Stimulated activated CD4-positive, alpha-beta T cell treated with anti-CD3 and anti-CD28 coated beads, TNF-alpha, amount 100 ng/mL, for 48 hours (primary cell): ENCODE results near the gene NXN.
"Not testable (repeated sequence)": the region's sequence is repeated elsewhere in the genome, so short reads cannot be mapped to it uniquely, and the experiment has no call there.

ENCODE experiments used
- DNase-seq, 3 donors: peaks; one replicate each; pipeline ENCODE4 v3.0.0-alpha.2; 2020; ENCODE audit warnings: low read depth in 3 of 3

NXN gene

DNA sequence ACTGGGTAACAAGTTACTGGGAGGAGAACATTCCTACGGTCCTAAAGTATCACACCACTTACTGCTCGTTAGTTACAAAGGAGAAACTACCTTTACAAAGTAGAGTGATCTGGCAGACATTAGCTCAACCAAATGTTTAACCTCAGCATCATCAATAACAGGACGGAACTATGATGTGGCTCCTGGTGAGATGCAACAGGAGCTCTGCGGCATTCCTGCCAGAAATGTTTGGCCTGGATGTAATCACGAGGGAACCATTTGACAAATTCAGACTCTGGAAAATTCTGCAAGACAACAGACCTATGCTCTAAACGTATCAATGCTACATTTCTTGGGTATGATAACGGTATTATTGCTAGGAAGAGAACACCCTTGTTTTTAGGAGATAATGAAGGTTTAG is 117.0 kb downstream of the NXN start:
- no peak for DNase-seq

DNA sequence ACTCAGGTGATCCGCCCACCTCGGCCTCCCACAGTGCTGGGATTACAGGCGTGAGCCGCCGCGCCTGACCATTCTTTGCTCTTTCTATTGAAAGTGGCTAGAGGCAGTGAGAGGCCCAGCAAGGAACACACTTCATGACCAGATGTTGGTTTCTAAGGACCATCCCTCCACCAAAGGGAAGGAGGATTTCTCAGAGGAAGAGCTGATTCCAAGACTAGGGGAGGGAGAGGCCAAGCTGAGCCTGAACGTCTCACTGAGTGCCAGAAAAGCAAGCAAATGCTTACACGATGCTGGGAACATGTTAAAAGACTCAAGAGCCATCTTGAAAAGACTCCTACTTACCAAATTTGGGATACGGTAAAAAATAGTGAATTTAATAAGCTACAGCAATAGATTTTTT is 118.2 kb downstream of the NXN start:
- no peak for DNase-seq

DNA sequence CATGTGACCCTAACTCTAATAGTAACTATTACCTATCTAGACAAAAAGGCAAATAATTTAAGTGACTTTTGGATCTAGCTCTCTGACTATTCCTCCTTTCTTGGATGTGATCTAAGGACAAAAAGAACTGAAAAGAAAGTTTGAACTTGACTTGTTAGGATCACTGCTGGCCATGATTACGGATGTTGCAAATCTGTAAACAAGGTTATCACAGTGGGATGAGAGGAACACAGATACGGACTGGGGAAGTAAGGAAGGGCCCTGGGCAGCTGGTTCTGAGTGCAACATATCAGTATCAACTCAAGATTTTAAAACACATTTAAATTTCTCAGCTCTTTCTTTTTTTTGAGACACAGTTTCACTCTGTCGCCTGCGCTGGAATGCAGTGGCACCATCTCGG is 118.8 kb downstream of the NXN start:
- no peak for DNase-seq

DNA sequence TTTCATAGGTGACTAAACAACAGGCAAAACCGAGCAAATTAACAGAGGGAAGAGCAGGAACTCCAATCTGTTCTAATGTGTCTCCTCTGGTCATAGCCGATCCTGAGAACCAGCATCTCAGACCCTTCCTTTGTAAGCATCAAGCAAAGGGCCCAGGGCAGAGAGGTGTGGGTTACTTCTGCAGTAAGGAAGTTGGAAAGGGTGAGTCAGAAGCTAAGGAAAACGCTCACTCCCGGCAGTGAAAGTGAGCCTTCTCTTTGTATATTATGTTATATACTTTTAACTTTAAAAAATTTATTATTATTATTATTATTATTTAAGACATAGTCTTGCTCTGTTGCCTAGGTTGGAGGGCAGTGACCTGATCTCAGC is 119.8 kb downstream of the NXN start:
- no peak for DNase-seq

DNA sequence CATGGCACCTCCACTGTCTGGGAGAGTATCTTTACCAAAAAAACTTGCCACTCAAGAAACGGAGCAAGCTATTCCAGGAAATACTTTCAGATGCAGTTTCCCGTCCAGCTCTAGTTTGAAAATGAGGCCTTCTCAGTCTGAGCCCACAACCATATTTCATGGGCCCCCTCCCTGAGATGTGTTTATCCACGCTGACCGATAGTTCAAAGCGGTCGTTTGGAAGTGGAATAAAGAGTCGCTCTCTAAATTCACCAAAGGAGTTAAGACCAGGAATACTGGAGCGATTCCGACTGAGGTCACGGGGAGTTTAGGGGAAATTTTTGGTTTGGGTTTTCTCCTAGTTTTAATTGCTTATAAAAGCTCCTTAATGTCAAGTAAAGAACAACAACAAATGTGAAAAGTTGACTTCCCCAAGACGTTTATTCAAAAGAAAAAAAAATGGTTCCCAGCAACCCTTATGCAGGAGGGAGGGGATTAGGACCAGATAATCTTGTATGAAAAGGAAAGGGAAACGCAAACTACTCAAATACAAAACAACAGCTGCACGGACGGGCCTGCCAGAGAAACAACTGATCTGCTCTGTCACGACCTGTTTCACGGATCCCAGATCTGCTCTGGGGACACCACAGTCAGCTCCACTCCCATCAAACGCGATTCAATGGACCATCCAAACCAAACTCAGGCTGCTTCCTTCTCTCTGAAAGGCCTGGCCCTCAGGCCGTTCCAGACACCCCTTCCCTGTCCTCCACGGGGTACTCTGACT is 120.3 kb downstream of the NXN start:
- no peak for DNase-seq

DNA sequence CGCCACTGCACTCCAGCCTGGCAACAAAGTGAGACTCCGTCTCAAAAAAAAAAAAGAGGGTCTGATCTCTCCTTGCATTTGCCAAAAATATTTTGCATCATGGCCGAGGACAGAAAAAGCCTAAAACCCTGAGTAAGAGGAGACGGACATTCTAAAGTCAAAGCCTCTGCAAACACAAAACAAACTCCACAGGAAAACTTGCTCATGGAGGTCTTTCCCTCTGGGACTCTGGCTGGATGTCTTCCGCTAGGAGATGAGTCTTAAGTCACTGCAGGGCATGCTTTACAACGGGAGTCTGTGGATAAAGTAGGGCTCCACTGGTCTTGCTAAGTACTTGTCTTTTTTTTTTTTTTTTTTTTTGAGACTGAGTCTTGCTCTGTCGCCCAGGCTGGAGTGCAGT is 123.4 kb downstream of the NXN start:
- DNase-seq, result no peak

DNA sequence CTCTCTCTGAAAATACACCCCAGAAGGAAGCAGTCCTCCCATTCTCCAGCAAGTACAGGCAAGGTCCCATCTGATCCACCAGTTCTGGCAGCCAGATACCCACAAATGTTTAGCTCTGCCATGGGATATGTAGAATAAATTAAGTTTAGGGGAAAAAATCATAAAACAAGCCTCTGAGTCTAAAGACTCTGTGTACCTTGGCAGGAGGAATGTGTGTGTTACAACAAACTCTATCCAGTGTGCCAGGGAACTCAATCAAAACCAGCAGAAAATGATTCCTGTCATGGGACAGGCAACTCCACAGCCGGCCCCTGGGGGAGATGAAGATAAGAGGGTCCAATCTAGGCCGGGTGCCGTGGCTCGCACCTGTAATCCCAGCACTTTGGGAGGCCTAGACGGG is 124.0 kb downstream of the NXN start:
- no peak for DNase-seq

DNA sequence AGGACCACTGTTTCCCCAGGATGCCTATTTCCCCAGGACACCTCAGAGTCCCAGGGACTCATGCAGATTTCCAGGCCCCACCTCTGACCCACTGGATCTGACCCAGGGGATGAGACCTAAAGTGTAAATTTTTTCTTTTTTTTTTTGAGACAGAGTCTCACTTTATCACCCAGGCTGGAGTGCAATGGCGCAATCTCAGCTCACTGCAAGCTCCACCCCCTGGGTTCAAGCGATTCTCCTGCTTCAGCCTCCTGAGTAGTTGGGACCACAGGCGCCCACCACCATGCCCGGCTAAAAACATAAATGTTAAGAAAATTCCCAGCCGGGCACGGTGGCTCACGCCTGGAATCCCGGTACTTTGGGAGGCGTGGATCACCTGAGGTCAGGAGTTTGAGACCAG is 126.7 kb downstream of the NXN start:
- not testable (repeated sequence) for DNase-seq

DNA sequence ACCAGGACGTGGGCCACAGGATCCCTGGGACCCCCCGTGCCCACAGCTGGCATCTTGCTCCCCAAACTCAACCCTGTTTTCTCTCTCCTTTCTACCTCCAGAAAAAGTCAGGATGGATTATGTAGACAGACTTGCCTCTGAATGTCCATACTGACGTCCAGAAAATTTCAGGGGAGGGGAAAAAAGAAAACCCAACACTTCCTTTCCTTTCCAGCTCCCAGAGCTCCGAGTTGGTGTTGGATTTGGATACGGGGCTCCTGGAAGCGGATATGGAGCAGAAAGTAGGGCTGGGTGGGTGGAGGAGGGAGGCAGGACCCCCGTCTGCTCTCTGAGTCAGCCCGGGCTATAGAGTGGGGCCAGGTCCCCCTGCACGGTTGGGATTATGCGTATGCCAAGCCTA is 127.2 kb downstream of the NXN start:
- no peak for DNase-seq

DNA sequence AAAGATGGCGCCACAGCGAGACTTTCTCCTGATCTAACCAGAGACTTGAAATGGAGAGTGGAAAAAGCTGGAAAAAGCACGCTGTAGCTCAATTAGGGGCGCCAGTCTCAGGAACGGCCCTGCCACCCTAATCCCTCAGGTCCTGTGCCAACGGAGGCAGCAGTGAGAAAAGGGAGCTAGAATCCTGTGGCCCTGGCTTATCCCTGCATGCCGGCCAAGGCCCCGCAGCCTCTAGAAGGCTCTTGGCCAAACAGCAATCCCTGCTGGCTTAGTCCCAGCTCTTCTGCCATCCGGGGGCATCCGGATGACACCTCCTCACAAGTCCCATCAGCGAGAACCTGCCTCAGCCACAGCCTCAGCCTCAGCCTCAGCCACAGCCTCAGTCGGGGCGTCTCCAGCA is 127.7 kb downstream of the NXN start:
- no peak for DNase-seq

DNA sequence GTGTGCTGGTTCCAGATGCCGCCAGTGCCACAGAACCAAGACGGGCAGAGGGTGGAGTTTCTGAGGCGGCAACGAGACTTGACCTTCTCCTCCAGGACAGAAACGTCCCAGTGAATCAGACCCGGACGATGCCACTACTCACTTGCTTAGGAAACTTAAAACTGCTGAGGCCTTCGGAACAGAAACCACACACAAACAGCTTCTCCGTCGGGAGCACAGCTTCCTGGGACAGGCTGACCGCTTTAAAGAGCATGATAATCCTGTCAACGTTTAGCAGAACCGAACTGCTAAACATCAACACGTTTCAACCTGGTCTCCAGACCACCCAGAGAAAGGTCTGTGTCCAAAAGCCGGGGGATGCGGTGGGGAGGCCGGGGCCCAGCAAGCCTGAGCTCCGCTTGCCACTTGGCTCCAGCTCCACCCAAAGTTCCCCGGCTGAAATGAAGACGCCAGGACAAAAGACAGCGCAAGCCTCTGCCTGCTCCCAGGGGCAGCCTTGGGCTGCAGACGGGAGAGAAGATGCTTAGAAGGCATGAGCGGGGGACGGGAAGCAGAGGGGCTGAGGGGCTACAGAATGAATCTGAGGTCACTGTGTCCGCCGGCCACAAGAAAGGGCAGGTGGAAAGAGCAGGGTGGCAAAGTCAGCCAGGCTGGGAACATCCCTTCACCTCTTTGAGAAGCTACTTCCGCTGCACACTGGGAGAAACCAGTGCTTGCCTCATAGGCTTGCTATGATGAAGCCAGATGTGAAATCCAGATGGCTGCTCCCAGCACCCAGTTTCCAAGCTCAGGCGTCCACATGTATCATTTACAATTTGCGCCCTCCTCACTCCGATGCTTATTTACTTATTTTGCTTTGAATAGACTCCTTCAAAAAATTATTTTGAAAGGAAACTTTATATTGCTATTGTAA is 128.5 kb downstream of the NXN start:
- no peak for DNase-seq

DNA sequence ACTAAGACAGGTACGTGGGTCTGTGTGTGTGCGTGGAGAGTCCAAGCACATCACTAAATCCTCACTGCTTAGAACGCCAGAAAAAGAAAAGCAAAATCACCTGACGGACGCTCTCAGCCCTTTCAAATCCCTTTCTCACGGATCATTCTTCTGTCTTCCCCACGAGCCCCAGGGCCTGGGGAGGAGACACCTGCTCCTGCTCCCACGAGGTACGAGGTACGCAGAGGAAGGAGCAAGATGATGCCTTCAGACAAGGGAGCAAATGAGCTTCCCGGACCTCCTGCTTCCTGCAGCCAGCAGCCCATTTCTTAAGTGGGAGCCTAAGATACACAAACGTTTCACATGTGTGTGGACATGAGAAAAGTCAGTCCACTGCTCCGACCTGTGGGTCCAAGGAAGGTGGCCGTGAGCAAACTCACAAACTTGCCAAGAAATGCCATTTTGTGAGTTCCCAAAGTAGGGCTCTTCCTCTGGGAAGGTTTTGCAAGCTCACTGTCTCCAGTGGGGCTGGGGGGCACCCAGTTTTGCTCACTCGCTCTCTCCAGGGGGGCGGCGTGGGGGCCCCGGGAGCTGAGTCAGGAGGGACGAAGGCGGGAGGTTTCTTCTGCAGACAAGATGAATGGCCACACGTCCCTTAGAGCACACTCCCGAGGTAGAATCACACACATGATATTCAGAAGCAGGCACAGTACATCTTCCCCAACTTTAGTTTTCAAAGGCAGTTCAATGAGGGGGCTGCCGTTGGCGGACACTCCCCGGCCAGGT is 129.3 kb downstream of the NXN start:
- DNase-seq, result no peak

DNA sequence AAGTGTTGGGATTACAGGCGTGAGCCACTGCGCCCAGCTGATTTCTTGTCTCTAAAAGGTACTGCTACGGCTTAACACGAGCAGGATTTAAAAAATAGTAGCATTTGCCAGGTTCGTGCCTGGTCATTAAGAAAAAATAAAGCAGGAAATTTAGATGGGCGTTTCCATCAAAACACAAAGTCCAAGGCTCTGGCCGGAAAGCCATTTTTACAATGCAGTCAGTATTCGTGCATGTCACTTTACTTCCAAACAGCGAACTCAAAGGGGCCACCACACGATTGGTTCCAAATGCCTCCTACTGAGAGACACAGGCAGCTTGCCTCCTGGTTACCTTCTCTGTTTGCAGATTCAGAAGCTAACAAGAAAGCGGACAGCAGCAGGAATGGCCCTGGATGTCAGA is 131.2 kb downstream of the NXN start:
- no peak for DNase-seq

DNA sequence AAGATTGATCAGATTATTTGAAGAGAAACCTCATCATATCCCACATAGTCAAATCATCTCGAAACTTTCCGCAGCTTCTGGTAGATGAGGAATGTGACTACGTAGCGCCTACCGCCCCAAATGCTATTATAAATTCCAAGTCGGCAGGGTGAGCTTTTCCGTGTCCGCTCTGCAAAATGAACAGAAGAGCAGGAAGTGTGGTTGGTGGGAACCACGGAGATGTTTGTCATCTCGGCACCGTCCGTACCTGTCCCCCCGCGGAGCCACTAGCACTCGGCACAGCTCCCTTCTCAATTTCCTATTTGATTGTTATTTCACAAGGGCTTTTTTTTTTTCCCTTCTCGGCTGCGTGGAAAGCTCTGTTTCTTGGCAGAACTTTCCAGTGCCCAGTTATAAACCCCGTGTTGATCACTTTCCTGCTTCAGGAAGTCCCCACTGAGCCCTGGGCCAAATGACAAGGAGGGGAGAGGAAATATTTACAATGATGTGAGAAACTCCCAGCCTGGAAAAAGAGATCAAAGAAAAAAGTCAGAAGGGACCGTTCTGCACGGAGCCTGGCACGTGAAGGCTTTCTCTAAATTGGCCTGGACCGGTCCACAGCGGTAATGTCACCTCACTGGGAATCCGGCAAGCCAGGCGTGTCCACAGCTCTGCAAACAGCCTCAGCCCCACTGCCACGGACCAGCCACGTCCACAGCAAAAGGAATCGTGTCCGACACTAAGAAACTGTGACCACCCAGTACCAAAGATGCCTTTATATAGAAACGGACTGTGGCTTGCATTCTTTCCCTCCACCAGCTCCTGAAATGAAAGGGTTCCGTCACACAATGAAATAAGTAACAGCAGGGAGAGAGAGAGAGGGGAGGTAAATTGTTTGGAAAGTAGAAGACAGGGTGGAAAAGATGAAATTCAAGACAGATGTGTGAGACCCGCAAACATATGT is 132.4 kb downstream of the NXN start:
- no peak for DNase-seq

DNA sequence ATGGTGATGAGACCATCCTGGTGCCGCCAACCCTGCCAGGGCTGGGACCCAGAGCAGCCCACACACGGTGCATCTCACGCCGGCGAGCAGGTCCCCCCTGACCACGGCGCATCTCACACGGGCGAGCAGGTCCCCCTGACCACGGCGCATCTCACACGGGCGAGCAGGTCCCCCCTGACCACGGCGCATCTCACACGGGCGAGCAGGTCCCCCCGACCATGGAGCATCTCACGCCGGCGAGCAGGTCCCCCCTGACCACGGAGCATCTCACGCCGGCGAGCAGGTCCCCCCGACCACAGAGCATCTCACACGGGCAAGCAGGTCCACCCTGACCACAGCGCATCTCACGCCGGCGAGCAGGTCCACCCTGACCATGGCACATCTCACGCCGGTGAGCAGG is 138.3 kb downstream of the NXN start:
- DNase-seq, result no peak

DNA sequence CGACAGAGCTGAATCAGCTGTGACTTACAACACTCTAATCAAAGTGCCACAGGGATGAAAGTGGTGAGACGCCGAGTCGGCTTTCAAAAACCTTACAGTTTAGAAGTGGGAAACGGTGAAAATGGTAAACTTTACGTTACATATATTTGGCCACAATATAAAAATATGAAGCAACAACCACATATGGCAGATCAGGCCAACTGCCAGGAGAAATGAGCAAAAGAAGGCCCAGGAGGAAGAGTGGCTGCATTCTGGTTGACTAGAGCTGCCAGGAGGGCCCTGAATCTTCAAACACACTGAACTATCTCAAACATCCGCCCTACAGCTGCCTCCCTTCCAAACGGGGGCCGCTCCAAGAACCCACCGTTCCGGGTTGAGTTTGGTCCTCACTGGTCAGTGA is 141.1 kb downstream of the NXN start:
- DNase-seq, result no peak

DNA sequence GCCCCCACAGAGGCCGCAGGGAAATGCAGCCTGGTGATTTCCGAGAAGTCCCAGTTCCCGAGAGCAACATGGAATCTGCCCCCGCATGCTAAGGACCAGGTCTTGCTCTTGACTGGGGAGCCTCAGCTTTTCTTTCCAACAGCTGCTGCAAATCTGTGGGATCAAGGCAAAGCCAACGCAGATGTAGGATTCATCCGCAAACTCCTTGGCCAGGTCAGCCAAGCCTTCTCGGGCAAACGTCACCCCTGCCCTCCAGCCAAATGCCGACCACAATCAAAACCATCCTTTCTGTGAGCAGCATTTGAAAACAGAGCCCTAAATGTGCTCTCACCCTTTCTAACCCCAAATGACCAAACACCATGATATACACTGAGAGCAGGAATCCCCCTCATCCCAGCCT is 143.4 kb downstream of the NXN start:
- no peak for DNase-seq

DNA sequence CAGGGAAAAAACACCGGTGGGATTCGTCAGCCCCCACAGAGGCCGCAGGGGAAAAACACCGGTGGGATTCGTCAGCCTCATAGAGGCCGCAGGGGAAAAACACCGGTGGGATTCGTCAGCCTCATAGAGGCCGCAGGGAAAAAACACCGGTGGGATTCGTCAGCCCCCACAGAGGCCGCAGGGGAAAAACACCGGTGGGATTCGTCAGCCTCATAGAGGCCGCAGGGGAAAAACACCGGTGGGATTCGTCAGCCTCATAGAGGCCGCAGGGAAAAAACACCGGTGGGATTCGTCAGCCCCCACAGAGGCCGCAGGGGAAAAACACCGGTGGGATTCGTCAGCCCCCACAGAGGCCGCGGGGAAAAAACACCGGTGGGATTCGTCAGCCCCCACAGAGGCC is 143.9 kb downstream of the NXN start:
- not testable (repeated sequence) for DNase-seq

DNA sequence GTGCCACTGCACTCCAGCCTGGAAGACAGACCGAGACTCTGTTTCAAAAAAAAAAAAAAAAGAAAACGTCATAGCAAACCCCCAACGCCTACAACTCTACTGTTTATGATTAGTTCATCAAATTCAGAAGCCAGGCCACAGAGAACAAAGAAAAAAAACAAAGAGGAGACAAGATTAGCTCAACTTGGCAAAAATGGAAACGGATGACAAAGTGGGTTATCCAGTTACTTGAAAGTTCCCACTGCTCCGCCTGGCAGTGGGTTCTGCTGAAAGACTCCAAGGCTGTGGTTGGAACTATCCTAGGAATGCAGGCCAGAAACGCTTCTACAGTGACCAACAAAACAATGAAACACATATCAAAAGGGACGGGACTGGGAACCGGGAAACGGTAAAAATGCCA is 144.3 kb downstream of the NXN start:
- DNase-seq, result no peak

DNA sequence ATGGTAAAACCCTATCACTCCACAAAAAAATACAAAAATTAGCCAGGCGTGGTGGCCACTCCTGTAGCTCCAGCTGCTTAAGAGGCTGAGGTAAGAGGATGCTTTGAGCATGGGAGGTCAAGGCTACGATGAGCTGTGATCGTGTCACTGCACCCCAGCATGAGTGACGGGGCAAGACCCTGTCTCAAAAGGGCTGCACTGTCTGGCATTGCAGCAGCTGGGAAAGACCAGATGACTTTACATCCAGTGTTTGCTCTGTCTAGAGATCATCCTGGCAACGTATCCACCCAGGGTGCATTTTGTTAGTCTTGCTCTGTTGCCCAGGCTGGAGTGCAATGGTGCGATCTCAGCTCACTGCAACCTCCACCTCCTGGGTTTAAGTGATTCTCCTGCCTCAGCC is 145.4 kb downstream of the NXN start:
- DNase-seq, result no peak

DNA sequence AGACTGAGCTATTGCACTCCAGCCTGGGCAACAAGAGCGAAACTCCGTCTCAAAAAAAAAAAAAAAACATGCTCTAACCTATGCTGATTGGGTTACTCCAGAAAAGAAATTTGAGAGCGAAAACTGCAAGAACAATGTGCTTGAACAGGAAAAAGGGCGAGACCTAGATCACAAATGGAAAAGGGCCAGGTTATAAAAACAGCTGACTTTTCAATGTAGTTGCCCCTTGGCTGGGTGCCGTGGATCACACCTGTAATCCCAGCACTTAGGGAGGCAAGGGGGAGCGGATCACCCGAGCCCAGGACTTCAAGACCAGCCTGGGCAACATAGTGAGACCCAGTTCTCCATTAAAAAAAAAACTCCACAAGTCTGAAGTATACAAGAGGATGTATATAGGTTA is 148.6 kb downstream of the NXN start:
- DNase-seq, result no peak
